HuH-7.5 (cell line): ENCODE data around the gene USF1.
"Not testable (repeated sequence)": the region's sequence is repeated elsewhere in the genome, so short reads cannot be mapped to it uniquely, and the experiment has no call there.

ENCODE experiments used
- DNase-seq: peaks from one replicate; pipeline ENCODE4 v3.0.0; 2011; ENCODE audit warnings: low spot score

Gene USF1

GRCh38 chr1:161048949-161049722 is 3.4 kb upstream of the USF1 start:
- no peak for DNase-seq

GRCh38 chr1:161047436-161048420 is 2.0 kb upstream of the USF1 start:
- no peak for DNase-seq

- DNase-seq = no peak
Observed at GRCh38 chr1:161046605-161047228, 940 bp upstream of the USF1 start.

GRCh38 chr1:161044908-161045735 is 655 bp downstream of the USF1 start:
- peak; percentile 86 for DNase-seq

DNA sequence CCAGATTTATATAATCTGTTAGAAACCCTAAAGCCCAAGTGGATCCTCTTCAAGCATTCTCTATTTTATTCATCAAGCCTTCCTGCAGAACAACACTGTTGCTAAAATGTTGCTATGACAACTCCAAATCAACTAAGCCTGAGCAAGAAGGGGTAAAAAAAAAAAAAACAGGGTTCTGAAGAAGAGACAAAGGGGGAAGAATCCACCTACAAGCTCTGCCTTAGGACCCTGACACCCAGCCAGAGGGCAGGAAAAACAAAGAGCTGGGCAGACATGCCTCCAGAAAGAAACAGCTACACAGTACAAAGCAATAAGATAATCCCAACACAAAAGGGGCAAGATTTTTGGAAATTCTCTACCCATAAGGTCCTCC is 1.3 kb downstream of the USF1 start:
- DNase-seq = no peak

GRCh38 chr1:161039546-161039945 is 6.2 kb downstream of the USF1 start:
- no peak for DNase-seq

DNA sequence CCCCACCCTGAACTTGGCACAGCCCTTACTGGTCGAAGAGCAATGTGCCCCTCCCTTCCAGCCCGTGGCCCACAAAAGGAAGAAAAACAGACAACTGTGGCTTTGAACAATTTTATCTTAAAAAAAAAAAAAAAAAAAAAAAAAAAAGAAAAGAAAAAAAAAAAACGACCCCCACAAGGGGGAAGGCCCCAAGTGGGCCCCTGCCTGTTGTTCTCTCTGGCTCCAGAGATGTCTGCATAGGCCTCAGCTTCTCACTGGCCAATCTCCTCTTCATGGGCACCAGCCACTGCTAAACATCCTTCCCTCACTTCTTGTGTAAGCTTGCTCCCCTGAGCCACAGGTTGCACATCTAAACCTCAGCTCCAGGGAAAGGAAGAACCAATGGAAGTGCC is 6.6 kb downstream of the USF1 start:
- no peak for DNase-seq

DNA sequence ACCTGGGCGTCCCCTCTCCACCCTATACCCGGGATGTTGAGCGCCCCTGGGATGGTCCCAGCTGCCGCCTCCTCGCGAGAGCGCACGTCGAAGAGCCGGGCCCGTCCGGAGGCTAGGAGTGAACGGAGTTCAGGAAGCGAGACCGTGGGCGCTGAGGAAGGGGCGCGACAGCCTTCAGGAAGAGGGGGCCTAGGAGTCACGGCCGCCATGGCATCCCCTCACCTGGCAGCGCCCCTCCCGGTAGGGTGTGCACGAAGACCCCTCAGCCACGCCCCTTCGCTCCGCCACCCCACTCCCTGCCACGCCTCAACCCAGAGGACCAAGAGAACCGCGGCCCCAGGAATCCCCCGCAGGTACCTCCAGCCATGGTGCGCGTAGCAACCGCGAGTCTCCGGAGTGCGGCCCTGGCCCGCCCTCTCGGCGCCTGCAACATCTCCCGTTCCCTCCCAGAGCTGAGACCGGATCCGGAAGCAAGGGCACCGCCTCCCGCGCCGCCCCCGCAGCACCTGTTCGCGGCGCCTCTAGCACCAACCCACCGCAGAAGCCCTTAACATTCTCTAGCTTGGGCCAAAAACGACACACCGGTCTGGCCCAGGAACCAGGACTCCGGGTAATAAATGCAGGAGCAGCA is 7.1 kb downstream of the USF1 start, which contains the start of gene TSTD1:
Gene TSTD1 (minus strand): TSS at position 442 of the 631 bp plus-strand sequence. CDS start 75 bp downstream, at position 367.
- DNase-seq = no peak

DNA sequence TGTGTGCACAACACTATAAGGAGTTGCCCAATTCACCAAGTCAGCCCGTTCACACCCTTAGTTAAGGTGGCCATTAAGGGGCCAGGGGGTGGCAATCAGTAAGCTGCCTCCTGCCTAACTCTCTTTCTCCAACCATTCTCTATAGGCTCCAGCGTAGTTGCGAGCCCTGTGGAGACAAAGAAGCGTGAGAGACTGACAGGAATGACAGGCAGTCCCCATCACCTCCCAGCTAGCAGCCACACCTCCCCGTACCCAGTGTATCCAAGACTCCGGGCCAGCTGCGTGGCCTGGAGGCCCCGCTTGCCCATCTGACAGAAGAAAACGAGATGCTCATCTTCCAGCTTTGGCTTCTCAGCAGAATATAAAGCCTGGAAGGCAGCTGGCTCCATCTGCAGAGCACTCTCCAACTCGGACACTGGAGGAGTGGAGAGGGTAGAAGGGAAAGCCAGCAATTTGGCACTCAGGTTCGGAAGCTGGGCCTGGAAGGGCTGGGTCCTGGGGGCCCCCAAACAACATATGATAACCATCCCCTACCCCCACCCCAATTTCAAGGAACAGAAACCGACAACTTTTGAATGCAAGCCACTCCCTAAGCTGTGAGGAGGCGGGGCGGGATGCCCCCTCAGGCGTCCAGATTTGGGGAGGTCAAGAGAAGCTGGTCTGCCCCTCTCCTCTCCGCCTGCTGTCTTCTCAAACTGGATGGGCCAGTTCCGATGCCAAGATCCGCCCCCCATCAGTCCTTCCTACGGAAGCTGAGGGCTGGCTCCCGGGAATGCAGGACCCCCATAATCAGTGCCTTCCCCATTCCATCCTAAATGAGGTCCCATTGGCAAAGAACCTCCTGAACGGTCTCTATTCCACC is 7.9 kb downstream of the USF1 start:
- no peak for DNase-seq

- DNase-seq = no peak
Observed at GRCh38 chr1:161033751-161034150, 12.0 kb downstream of the USF1 start.

DNA sequence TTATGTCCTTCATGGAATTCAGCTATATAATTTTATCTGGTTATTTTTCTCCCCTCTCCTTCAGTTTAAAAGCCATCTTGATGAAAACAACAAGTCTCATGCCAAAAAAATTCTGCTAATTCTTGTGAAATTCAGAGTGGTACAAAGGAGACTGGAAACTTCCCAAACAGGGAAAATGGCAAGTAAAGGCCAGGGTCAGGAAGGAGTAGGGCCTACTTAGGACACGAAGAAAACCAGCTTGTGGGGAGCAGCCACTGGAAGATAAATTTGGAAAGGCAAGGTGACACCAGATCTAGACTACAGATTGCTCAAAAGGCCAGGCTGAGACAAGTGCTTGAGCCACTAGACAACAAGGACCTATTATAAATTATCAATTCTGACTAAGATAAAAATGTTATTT is 13.4 kb downstream of the USF1 start:
- no peak for DNase-seq

- no peak for DNase-seq
Observed at GRCh38 chr1:161031874-161032273, 13.9 kb downstream of the USF1 start.

GRCh38 chr1:161029466-161029865 is 16.3 kb downstream of the USF1 start:
- not testable (repeated sequence) for DNase-seq

DNA sequence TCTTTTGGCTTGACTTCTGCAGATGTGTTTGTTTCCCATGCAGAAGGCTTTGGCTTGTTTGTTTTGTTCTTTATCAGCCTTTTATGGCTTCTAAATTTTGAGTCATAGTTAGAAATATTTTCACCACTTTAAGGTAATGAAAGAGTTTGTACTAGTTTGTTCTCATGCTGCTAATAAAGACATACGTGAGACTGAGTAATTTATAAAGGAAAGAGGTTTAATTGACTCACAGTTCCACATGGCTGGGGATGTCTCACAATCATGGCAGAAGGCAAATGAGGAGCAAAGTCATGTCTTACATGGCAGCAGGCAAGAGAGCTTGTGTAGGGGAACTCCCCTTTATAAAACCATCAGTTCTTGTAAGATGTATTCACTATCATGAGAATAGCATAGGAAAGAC is 18.8 kb downstream of the USF1 start:
- not testable (repeated sequence) for DNase-seq

- not testable (repeated sequence) for DNase-seq
Observed at GRCh38 chr1:161022432-161022831, 23.3 kb downstream of the USF1 start.

GRCh38 chr1:161021970-161022353 is 23.8 kb downstream of the USF1 start:
- DNase-seq = no peak

DNA sequence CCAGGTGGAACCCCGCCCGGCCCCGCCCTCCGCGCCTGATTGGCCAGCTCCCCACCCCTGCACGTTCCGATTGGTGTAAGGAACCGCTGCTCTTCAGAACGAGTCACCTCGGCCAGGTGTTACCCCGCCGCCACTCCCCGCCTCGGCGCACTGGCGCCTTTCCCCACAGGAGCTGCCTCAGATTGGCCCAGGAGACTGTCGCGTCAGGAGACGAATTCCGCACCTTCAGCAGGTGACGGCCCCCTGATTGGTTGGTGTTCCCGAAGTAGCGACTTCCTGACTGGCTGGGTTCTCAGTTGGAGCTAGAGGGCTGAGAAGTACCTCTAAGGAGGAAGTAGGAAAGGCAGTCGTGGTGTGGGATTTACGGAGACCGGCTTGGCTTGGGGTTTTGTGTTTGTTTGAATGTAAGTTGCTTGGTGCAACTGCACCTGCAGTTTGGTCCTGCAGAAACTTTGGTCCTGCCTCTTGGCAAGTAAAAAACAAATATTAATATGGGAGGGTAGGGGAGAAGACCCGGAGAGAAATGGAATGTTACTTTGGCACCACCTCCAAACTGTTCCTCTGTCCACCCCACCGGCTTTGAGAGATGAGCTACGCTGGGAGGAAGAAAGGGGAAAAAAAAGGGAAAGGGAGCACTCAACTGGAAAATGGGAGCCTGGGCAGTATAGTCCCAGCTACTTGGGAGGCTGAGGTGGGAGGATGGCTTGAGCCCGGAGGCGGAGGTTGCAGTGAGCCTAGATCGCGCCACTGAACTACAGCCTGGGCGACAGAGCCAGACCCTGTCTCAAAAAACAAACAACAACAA is 24.4 kb downstream of the USF1 start:
- DNase-seq = peak; percentile 94

DNA sequence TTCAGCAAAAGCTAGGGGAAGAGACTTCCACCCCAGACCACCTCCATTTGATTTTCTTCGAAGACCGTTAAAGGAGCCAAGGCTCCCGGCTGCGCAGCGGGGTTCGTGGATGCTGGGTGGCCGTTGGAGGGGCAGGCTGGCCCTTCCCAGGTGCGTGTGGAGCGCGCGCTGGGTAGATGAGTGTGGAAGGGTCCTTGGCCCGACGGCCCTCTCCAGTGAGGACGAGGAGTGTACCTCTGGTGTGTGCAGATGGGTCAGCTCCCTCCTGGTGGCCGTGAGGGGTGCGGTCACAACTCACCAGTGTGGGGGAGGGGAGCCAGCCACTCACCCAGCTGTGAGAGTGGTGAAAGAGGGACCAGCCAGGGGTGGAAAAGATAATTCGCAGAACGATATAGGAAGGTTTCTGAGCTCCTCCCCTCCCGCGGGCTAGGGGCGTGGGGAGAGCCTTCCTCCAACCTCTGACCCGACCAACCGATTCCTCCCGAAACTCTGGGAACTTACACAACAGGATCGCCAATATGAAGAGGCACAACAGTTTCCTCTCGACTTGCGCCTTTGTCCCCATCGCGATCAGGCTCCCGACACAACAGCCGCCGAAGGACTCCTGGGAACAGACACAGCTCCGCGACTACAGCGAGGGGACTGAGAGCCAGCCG is 25.1 kb downstream of the USF1 start, which contains the start of gene F11R:
Gene F11R (minus strand): TSS at position 644 of the 656 bp plus-strand sequence. CDS start 79 bp downstream, at position 565.
- peak; percentile 71 for DNase-seq
